Hematopoietic multipotent progenitor cell treated with erythropoietin and hydrocortisone succinate and interleukin-3 and kit ligand, for 6 days (in vitro differentiated cells): Measurements from ENCODE around the gene DLGAP1.

Source experiments
- DNase-seq: peaks from one replicate; pipeline ENCODE4 v3.0.0-alpha.2; 2015

The DLGAP1 gene

GRCh38 chr18:4236940-4237663 lies 218.0 kb downstream of the DLGAP1 start:
- no peak for DNase-seq

- DNase-seq, result no peak
Measured at GRCh38 chr18:4233468-4233867, 221.6 kb downstream of the DLGAP1 start.

DNA sequence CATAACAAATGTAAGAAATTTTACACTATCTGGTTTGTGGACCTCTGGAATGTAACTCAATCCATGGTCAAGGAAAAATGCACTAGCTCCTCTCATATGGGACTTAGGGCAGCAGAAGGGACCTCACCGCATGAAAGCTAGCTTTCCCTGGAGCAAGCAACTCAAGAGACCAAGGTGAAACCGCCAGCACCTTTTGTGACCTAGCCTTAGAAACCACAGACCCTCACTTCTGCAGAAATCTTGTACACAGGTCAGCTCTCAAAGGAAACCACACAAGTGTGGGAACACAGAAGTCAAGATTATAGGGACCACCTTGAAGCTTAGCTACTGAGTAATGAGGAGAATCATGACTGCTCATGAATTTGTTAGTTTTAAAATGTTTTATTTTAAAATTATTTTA lies 222.5 kb downstream of the DLGAP1 start:
- DNase-seq, result no peak

- no peak for DNase-seq
Measured at GRCh38 chr18:4231260-4231659, 223.8 kb downstream of the DLGAP1 start.

- DNase-seq, result peak; percentile 2
Measured at GRCh38 chr18:4230450-4231168, 224.5 kb downstream of the DLGAP1 start.

- DNase-seq, result no peak
Measured at GRCh38 chr18:4224031-4224704, 230.9 kb downstream of the DLGAP1 start.

DNA sequence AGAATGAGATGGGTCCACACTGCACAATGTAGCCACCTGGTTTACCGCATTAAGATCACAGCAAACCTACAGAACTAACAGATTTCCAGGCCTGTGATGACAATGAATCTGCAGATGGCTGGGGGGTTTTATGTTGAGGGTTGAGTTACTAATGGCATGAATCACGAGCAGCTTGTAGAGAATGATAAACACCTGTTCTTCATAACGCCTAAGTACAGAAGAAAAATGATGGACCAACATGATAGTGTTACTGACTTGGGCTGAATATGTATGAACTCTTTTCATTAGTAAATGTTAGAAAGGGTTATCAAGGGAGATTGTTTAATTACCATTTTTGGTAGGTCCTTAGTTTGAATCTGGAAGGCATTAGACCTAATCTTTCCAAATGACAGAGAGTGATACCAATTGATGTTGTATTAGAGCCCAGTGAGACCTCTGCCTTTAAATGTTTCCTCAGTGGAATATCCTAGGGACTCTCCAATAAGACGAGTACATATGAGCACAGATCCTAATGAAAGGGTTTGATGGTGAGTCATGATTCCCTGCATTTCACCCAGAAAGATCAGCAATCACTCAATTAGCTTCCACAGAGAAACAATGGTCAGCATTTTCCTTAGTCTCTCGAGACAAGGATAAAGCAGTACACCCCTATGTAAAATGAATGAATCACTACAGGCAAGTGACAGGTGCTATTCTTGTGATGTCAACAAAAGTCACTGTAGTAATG lies 243.8 kb downstream of the DLGAP1 start:
- DNase-seq, result no peak

DNA sequence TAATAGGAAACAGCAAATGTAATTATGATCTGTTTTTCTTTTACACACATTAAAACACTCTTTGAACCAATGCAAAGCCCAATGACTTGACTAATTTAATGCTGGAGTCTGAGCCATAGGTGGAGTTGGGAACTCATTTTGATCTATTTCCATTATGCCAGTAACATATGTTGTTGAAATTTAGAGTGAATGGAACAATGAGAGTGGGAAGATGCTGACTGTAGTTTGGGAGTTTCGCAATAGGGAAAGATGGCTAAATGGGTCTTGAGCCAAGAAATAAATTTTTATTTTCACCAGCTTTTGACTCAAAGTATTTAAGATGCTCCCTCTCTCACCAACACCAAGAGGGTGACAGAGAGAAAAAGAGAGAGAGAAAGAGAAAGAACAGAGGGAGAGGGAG lies 246.7 kb downstream of the DLGAP1 start:
- no peak for DNase-seq

DNA sequence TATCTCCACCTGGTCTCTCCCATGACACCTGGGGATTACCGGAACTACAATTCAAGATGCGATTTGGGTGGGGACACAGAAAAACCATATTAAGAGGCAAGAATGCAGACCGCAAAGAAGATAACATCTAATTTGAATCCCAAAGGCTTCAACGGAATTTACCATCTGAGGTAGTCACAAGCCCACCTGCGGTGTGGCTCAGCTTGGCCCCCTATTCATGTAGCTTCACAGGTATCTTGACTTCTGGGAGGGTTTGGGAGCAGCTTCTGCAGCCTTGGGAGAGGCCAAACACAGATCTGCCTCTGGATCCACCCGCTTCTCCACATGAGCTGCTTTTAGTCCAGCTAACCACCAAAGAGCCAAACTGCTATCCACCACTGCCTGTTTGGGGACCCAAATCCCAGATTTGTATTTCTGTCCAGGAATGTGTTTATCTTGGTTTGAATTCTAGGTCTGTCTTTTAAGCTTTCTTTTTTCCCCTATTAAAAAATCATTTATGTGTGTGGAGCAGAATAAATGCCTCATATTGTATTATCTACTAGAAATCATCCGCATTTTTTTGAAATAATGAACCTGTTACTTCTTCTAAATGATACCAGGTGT lies 247.6 kb downstream of the DLGAP1 start:
- no peak for DNase-seq

- no peak for DNase-seq
Measured at GRCh38 chr18:4204438-4204720, 250.7 kb downstream of the DLGAP1 start.

DNA sequence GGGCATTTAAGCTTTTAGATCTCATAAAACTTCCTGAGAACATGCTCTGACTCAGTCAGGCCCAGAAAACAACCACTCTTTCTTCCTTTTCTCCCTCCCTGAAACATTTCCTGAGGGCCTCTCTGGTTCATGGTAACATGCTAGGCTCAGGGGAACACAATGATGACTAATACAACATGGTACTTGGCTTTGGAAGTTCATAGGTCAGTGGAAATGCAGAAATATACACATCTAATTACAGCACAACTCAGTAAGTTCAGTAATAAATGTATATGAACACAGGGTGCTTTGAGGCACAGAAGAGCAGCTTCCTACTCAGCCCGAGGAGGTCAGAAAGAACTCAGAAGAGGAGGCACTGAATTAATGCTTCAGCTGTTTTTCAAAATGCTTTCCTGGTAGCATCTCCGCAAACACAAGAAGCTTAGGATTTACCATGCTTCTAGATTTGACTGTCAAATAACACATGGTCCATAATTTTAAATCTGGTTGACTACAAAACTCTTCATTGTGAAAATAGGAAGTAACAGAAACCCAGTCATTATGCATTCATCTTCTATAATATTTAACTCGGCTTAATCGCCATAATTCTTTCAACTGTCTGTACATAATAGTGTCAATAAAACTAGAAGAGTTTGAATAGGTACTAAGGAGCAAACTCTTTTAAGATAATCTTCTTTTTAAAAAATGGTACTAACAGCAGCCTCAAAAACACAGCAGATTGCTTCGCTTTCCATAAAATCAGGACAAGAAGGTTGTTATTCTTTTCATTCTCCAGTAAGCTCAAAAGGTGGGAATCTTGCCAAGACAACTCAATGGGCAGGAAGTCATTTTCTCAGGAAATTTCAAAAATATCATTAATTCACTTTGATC lies 251.3 kb downstream of the DLGAP1 start:
- DNase-seq, result no peak

DNA sequence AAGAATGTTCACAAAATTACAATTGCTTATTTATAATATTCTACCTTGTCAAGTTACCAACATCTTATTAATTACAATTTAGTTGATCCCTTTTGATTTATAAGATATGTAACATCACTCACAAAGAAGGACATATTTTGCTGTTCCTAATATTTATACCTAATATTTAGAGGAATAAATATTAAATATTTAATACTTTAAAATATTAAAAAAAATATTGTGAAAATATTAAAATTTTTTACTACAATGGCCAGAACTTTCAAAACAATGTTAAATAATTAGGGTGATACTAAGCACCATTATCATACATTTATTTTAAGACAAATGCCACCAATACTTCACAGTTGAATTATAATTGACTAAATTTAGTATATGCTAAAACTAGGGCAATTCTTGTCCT lies 254.7 kb downstream of the DLGAP1 start:
- no peak for DNase-seq

DNA sequence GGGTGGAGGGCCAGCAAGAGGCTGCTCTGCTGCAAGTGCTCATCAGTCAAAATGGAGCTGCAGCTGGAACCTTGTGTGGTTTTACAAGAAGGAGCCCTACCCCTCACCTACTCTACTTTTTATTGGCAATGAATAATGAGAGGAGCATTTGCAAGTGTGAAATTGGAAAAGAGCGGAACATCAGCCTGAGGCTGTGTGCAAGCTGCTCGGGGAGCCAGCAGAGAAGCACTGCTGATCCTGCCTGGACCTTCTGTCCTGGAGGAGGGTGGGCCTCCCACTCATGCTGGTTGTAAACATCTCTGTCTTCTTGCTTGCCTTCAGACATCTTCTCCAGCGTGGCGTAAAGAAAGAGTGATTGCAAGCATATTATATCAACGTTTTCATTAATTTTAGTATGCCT lies 256.2 kb downstream of the DLGAP1 start:
- DNase-seq, result no peak

DNA sequence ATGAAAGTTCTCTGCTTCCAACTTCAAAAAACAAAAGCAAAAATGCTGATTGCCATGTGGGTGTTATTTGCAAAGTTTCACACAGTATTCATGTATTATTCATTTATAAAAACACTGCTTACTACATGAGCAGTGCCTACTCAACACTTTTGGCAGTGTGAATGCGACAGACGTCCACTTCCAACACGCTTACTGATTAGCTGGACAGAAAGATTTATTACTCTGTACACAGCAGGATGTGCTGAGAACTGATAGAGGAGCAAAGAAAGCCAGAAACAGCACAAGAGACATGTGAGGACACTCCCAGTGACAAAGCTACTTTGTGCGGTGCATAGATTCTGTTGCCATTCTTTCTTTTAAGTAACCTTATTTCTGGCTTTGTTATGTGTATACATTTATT lies 258.8 kb downstream of the DLGAP1 start:
- no peak for DNase-seq

DNA sequence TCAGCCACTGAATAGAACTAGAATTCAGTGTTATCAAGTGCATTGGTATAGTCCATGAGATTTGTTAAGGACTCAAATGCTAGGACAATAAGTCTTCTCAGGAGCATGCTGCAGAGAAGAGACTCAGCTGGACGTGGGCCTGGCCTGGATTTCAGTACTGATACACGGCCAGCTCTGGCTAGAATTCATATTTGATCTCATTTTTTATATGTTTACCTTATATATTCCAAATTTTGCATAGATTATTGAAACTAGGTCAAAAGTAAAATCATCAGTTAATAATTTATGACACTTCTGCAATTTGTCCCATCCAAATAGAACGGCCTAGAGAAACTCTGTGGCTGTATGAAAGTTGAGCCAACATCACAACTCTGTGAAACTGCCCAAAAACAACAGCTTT lies 262.0 kb downstream of the DLGAP1 start:
- no peak for DNase-seq

DNA sequence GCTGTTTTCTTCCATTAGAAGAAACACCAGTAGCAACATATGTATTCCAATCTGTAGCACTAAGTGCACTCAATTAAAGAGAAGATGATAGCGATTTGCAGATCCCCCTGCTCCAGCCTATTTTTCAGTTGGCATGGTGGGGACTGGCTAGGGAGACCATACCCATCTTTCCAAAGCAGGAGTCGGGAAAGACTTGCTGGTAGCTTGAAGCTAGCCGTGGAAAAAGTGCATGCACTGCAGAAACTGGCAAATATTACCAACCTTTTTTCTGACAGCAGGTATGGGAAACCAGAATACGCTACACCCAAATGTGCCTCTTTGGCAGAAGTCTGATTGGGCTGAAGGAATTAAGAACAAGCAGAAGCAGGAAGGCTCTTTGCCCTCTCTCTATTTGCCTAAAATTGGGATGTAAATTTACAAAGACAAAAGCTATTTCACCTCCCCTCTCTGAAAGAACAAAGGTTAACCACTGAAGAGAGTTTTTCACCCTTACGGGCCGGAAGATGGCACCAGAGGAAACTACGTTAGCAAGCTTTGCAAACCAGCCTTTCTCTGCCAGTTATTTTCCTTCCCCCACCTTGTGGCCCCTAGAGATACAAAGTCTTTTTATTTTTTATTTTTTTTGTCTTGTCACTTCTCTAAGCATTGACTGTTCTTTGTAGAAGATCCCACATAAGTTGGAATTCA lies 273.1 kb downstream of the DLGAP1 start:
- DNase-seq, result no peak

DNA sequence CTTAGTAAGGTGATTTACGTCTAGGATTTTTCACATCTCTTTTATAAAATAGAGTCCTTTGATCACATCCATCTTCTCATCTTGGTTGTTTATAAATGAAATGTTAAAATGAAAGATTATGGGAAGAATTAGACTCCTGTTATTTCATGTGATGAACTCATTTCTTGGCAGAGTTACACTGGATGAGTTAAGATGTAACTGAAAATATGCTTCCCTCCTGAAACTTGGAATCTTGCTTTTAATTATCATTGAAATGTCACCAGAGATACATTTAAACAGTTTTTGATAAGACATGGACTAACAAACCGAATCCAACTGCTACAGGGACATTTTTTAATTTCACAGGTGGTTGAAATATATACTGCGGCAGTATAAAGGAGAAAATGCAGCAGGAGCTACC lies 274.0 kb downstream of the DLGAP1 start:
- DNase-seq, result no peak

DNA sequence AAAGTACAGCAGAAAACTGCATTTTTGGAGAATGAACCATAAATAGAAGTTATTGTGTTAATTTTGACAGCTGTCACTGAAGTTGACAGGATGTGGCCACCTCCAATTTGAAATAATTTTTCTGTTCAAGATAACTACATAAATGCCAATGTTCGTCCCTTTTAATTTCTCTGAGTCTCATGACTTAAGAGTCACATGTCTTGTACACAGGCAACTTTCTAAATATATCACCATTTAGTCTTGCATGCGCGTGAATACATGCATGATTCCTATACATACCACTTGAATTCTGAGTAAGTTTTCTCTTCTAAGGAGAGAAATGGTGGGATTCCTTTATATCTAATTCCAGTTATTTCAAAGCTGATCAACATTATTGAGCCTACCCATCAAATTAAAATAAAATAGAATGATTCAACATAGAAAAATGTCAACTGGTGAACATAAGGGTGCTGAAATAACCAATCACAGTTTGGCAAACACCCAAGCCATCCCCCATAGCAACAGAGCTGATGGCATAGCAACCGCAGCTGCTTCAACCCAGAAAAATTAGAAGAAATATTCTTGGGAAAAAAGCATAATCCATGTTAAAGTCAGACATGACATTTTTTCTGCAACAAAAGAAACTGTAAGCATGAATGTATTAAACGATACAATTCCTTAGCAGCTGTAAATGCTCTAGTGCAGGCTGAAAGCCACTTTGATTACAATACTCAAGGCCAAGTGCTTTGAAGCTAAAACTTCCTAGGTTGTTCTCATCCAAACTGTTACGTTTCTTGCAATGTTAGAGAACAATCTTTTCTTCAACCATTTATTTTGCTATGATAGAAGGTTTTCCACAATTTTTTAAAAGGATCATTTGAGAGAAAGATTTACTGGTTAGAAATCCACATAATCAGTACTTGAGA lies 282.7 kb downstream of the DLGAP1 start:
- DNase-seq, result no peak

- DNase-seq, result no peak
Measured at GRCh38 chr18:4157352-4157751, 297.8 kb downstream of the DLGAP1 start.

DNA sequence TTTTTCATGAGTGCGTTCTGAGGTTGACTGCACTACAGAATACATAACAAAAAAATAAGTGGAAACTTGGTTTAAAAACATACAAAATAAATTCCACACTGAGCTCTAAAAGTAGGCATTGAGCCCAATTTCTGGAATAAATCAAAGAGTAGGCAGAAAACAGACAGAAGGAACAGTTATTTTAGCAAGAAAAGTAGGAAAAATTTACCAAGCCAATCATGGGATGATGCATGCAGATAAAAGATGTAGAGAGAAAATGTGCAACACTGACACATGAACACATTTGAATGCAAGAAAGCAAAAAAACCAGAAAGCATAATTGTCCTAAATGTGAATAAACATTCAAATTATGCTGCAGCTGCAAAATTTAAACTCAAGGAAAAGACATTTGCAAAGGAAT lies 308.3 kb downstream of the DLGAP1 start:
- no peak for DNase-seq

GRCh38 chr18:4144201-4144600 lies 310.9 kb downstream of the DLGAP1 start:
- no peak for DNase-seq
